SU-DHL-6 (cell line): ENCODE measurements around the gene NAV3.

Experiments used
- H2AFZ ChIP-seq: fragments of 200-600 bp; sonication (generic); 2 replicates; pipeline ENCODE4 v1.6.1; 2014; ENCODE audit warnings: low read depth, mild to moderate bottlenecking, moderate library complexity, mixed read lengths, antibody characterized with exemption, low read length; ENCODE audit not compliant: severe bottlenecking
- H3F3A ChIP-seq: fragments of 200-600 bp; shearing (Covaris generic); 2 replicates; pipeline ENCODE4 v1.6.0; 2016; ENCODE audit warnings: antibody characterized with exemption, mild to moderate bottlenecking; ENCODE audit not compliant: insufficient read depth
- H3K27ac ChIP-seq: fragments of 200-600 bp; sonication (generic); 2 replicates; pipeline ENCODE4 v1.5.1; 2016; ENCODE audit warnings: low read depth, mild to moderate bottlenecking, low read length, moderate library complexity, mixed read lengths
- H3K27me3 ChIP-seq: fragments of 200-600 bp; sonication (generic), shearing (Covaris generic); 2 replicates; pipeline ENCODE4 v1.6.0; 2014; ENCODE audit warnings: mild to moderate bottlenecking, low read length
- H3K36me3 ChIP-seq: fragments of 200-600 bp; sonication (generic); 2 replicates; pipeline ENCODE4 v1.6.1; 2014; ENCODE audit warnings: mild to moderate bottlenecking, low read length, mixed read lengths
- H3K4me2 ChIP-seq: fragments of 300-600, 200-600 bp; shearing (Covaris generic), sonication (generic); 2 replicates; pipeline ENCODE4 v1.6.0; 2014; ENCODE audit warnings: low read length, low read depth, mild to moderate bottlenecking; ENCODE audit not compliant: poor library complexity, severe bottlenecking
- H3K4me3 ChIP-seq: fragments of 200-600 bp; sonication (generic); 2 replicates; pipeline ENCODE4 v1.5.1; 2014; ENCODE audit warnings: antibody characterized with exemption, low read length, mild to moderate bottlenecking, mixed read lengths; ENCODE audit not compliant: insufficient read depth, poor library complexity, severe bottlenecking
- H3K79me2 ChIP-seq: fragments of 200-600 bp; sonication (generic); 2 replicates; pipeline ENCODE4 v1.6.1; 2014; ENCODE audit warnings: mild to moderate bottlenecking, low read length, moderate library complexity; ENCODE audit not compliant: insufficient read depth
- H3K9ac ChIP-seq: fragments of 200-600 bp; sonication (generic); 2 replicates; pipeline ENCODE4 v1.7.0; 2014; ENCODE audit warnings: mild to moderate bottlenecking, low read length
- H3K9me2 ChIP-seq: fragments of 200-600 bp; sonication (generic); replicated peaks from 2 replicates; pipeline ENCODE4 v1.6.1; 2014; ENCODE audit warnings: low read length; ENCODE audit not compliant: insufficient read depth
- H3K9me3 ChIP-seq: fragments of 200-600 bp; sonication (generic); 2 replicates; pipeline ENCODE4 v1.6.1; 2014; ENCODE audit warnings: low read length, mixed read lengths; ENCODE audit not compliant: insufficient read depth
- H4K20me1 ChIP-seq: fragments of 200-600 bp; sonication (generic); 2 replicates; pipeline ENCODE4 v1.6.1; 2014; ENCODE audit warnings: low read depth, mild to moderate bottlenecking, antibody characterized with exemption, low read length, moderate library complexity, mixed read lengths
- EZH2phosphoT487 ChIP-seq: fragments of 200-600 bp; sonication (generic), shearing (Covaris generic); conservative IDR thresholded peaks from 2 replicates; pipeline ENCODE4 v1.6.1; 2018; ENCODE audit warnings: mild to moderate bottlenecking, antibody characterized with exemption, low read length, moderate library complexity, mixed read lengths
- TF ChIP-seq, protein P1 (sequence below): fragments of 200-600 bp; sonication (generic); IDR thresholded peaks from one replicate; pipeline ENCODE4 v1.5.1; 2017; ENCODE audit warnings: antibody characterized with exemption, mild to moderate bottlenecking, low read length, moderate library complexity; ENCODE audit not compliant: insufficient read depth, poor library complexity, severe bottlenecking

The NAV3 gene

DNA sequence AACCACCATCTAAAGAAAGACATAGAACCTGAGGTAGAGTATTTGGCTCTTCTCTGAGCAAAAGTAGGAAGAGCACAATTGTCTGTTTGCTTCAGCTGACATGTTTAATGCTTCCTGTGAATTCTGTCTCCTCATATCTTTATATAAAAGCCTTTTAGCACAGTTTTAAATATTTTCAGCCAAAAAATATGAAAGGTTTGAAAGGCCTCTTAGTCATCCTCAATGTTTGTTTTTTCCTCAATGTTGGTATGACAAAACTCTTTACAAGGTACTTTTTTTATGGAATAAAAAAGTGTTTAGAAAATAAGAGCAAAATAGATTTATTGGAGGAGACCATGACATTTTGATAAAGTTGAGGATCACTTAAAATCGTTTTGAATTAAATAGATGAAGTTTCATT, 360.9 kb downstream of the NAV3 start:
- Histone ChIP-seq H3K4me2 (no peak overlapping the region), H3K27ac (no peak overlapping the region)

DNA sequence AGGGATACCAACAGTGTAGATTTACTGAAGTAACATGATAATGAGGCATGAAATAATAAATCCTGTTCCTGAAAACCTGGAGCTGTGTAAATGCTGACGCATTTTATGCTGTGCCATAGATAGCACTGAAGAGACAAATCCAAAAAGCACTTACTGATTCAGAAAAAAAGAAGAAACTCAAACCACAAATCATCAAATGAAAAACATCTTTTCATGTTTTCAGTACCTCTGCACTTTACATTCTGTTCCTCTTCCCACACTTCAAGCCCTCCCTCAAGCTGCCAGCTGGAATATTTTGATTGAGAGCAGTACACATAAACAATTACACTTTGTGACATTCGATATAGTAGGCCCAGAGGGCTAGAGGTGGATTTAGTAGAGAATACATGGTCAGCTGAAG, 362.3 kb downstream of the NAV3 start:
- H3K9me2 ChIP-seq: no peaks in the 10 kb centered on the region; the same call in 1 of the 2 replicates
- TF ChIP-seq EZH2phosphoT487: no peak
- TF ChIP-seq, protein P1, sequence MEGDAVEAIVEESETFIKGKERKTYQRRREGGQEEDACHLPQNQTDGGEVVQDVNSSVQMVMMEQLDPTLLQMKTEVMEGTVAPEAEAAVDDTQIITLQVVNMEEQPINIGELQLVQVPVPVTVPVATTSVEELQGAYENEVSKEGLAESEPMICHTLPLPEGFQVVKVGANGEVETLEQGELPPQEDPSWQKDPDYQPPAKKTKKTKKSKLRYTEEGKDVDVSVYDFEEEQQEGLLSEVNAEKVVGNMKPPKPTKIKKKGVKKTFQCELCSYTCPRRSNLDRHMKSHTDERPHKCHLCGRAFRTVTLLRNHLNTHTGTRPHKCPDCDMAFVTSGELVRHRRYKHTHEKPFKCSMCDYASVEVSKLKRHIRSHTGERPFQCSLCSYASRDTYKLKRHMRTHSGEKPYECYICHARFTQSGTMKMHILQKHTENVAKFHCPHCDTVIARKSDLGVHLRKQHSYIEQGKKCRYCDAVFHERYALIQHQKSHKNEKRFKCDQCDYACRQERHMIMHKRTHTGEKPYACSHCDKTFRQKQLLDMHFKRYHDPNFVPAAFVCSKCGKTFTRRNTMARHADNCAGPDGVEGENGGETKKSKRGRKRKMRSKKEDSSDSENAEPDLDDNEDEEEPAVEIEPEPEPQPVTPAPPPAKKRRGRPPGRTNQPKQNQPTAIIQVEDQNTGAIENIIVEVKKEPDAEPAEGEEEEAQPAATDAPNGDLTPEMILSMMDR: no peak
- no peaks in the 10 kb centered on the region for H3F3A ChIP-seq
- H3K36me3 ChIP-seq: no peaks in the 10 kb centered on the region
- H3K4me3 ChIP-seq: no peak overlapping the region
- no peaks in the 10 kb centered on the region for H3K79me2 ChIP-seq
- no peaks in the 10 kb centered on the region for H3K27me3 ChIP-seq
- no peak overlapping the region for H3K4me2 ChIP-seq
- no peak overlapping the region for H3K9ac ChIP-seq
- H3K27ac ChIP-seq: no peak overlapping the region
- no peak overlapping the region for H2AFZ ChIP-seq
- H4K20me1 ChIP-seq: no peaks in the 10 kb centered on the region
- no peaks in the 10 kb centered on the region for H3K9me3 ChIP-seq

More for the DNA sequence above, 360.9 kb downstream of the NAV3 start:
- Histone ChIP-seq H3K36me3 (no peaks in the 10 kb centered on the region), H3K9ac (no peak overlapping the region), H3K27me3 (no peaks in the 10 kb centered on the region), H4K20me1 (no peaks in the 10 kb centered on the region), H3K79me2 (no peaks in the 10 kb centered on the region), H2AFZ (no peak overlapping the region), H3K9me3 (no peaks in the 10 kb centered on the region), H3F3A (no peaks in the 10 kb centered on the region), H3K4me3 (no peak overlapping the region), H3K9me2 (no peaks in the 10 kb centered on the region; the same call in 1 of the 2 replicates)
- no peak for TF ChIP-seq EZH2phosphoT487

DNA sequence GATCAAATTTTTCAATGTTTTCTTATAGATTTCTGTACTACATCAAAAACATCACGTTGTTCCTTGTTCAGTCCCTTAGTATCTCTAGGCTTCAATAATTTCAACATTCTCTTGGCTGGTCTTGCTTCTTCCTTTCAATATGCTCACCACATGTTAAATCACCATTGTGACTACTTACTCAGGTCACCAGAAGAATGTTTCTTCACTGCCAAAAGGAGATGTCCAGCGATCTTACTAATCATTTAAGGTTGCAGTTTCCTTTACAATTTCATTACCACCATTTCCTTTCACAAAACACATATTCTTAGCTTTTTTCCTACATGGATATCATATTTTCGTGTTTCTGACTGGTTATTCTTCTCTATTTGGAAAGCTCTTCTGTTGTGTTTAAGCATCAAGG, 363.8 kb downstream of the NAV3 start:
- no peaks in the 10 kb centered on the region for H3F3A ChIP-seq
- no peaks in the 10 kb centered on the region for H3K9me3 ChIP-seq
- H3K27ac ChIP-seq: no peak overlapping the region
- H3K27me3 ChIP-seq: no peaks in the 10 kb centered on the region
- no peaks in the 10 kb centered on the region for H3K36me3 ChIP-seq
- no peaks in the 10 kb centered on the region; the same call in 1 of the 2 replicates for H3K9me2 ChIP-seq
- H3K9ac ChIP-seq: no peak overlapping the region
- TF ChIP-seq, protein P1: no peak
- TF ChIP-seq EZH2phosphoT487: no peak
- no peaks in the 10 kb centered on the region for H4K20me1 ChIP-seq
- H3K4me3 ChIP-seq: no peak overlapping the region
- H3K79me2 ChIP-seq: no peaks in the 10 kb centered on the region
- H2AFZ ChIP-seq: no peak overlapping the region
- H3K4me2 ChIP-seq: no peak overlapping the region

DNA sequence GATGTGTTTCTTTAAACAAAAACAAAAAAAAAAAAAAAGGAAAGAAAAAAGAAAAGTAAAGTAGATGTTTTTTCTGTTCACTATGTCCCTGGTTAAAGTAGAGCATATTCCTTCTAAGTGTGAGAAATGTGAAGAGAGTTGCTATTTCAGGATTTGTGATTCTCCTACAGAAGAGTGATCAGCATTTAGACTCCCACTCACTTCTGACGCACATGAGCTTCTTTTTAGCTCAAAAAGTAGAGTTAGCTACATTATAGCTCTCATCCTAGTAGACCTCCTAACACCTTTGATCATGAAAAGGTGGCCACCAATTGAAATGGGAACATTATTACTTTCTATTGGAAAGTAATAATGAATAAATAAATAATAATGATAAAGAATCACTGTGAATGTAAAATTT, 368.2 kb downstream of the NAV3 start:
- H3K36me3 ChIP-seq: no peaks in the 10 kb centered on the region
- no peak overlapping the region for H2AFZ ChIP-seq
- H3K9me2 ChIP-seq: no peaks in the 10 kb centered on the region
- H4K20me1 ChIP-seq: no peaks in the 10 kb centered on the region
- no peak overlapping the region for H3K27ac ChIP-seq
- no peaks in the 10 kb centered on the region for H3K79me2 ChIP-seq
- H3K4me3 ChIP-seq: no peak overlapping the region
- no peaks in the 10 kb centered on the region for H3F3A ChIP-seq
- H3K9me3 ChIP-seq: no peaks in the 10 kb centered on the region
- H3K4me2 ChIP-seq: no peak overlapping the region
- no peak overlapping the region for H3K9ac ChIP-seq
- TF ChIP-seq, protein P1: no peak
- no peak for TF ChIP-seq EZH2phosphoT487
- no peaks in the 10 kb centered on the region for H3K27me3 ChIP-seq
